B cell (primary cell): ENCODE data around the gene ZNF358. TPM values are rescaled to one million over a fixed set of nuclear protein-coding genes. Genes with fewer than 3 reads are reported as not detected.

ENCODE experiments used
- ATAC-seq: fragments of 200-7000 bp; cut with Tn5 transposase; one replicate; pipeline ENCODE4 v1.10.0; 2021; ENCODE audit warnings: low read depth, mild to moderate bottlenecking, moderate number of reproducible peaks, moderate library complexity
- CTCF ChIA-PET: fragments of 350-600 bp; sonication (Branson Sonifier 250); formaldehyde crosslinking; loops from one replicate; lab custom pipeline; 2021; ENCODE audit warnings: antibody characterized with exemption, inconsistent platforms; lab: Charles Lee
- POLR2A ChIA-PET: fragments of 350-600 bp; sonication (Branson Sonifier 250); formaldehyde crosslinking; loops from one replicate; lab custom pipeline; 2021; ENCODE audit warnings: antibody characterized with exemption; lab: Charles Lee
- DNase-seq: peaks from one replicate; pipeline ENCODE4 v3.0.0; 2013
- H2AFZ ChIP-seq: 2 replicates; pipeline ENCODE4 v1.6.1; 2012; ENCODE audit warnings: mild to moderate bottlenecking, low read depth, low read length; ENCODE audit not compliant: insufficient read depth, poor library complexity, severe bottlenecking
- H3K27ac ChIP-seq, 2 donors: 1 replicate in 1 of 2; 2 replicates in 1 of 2; pipeline ENCODE4 v1.5.1; 2012 to 2013; ENCODE audit warnings: low read length in 2 of 2, mild to moderate bottlenecking in 2 of 2, moderate library complexity in 1 of 2
- H3K27me3 ChIP-seq, 4 experiments: fragments of 200-600 bp in 1 of 4; sonication (generic) in 1 of 4; replicated peaks in 1 of 4; 1 replicate in 2 of 4; 2 replicates in 2 of 4; pipeline versions ENCODE4 v1.6.1 to v1.7.0; 2013 to 2016; ENCODE audit warnings: low read length in 3 of 4, mild to moderate bottlenecking in 2 of 4, mixed read lengths in 1 of 4, moderate library complexity in 1 of 4; ENCODE audit not compliant: insufficient read depth in 4 of 4, control insufficient read depth in 3 of 4; ENCODE audit errors: control extremely low read depth in 1 of 4
- H3K36me3 ChIP-seq, 2 experiments: replicated peaks in 1 of 2; 1 replicate in 1 of 2; 2 replicates in 1 of 2; pipeline versions ENCODE4 v1.6.1 to v1.7.1; 2013; ENCODE audit warnings: low read length in 1 of 2; ENCODE audit not compliant: insufficient read depth in 2 of 2, control insufficient read depth in 1 of 2; ENCODE audit errors: control extremely low read depth in 1 of 2, extremely low read depth in 1 of 2
- H3K4me1 ChIP-seq, 2 donors: fragments of 200-600 bp in 1 of 2; sonication (generic) in 1 of 2; 1 replicate in 1 of 2; 2 replicates in 1 of 2; pipeline versions ENCODE4 v1.5.1 to v1.6.1; 2013 to 2017; ENCODE audit warnings: low read length in 2 of 2; ENCODE audit not compliant: control insufficient read depth in 2 of 2, insufficient read depth in 2 of 2
- H3K4me2 ChIP-seq: replicated peaks from 2 replicates; pipeline ENCODE3; 2012; ENCODE audit warnings: mild to moderate bottlenecking, low read depth, low read length; ENCODE audit not compliant: poor library complexity, severe bottlenecking
- H3K4me3 ChIP-seq, 5 experiments: fragments of 200-600 bp in 1 of 5; sonication (generic) in 1 of 5; 1 replicate in 3 of 5; 2 replicates in 2 of 5; pipeline versions ENCODE4 v1.5.1 to v1.7.0; 2011 to 2016; ENCODE audit warnings: low read length in 4 of 5, mild to moderate bottlenecking in 4 of 5, low read depth in 2 of 5, control low read depth in 1 of 5, moderate library complexity in 1 of 5; ENCODE audit not compliant: insufficient read depth in 1 of 5; ENCODE audit errors: control extremely low read depth in 1 of 5, extremely low read depth in 1 of 5
- H3K79me2 ChIP-seq: fragments of 200-600 bp; sonication (generic); one replicate; pipeline ENCODE4 v1.6.0; 2016; ENCODE audit warnings: low read length; ENCODE audit not compliant: control insufficient read depth, insufficient read depth
- H3K9ac ChIP-seq: fragments of 200-600 bp; sonication (generic); 2 replicates; pipeline ENCODE4 v1.6.1; 2017; ENCODE audit warnings: mild to moderate bottlenecking, low read length, moderate library complexity
- H3K9me3 ChIP-seq, 3 donors: one replicate each; pipeline versions ENCODE4 v1.6.1 to v1.7.1; 2013; ENCODE audit warnings: low read length in 2 of 3; ENCODE audit not compliant: control insufficient read depth in 2 of 3, insufficient read depth in 1 of 3; ENCODE audit errors: control extremely low read depth in 1 of 3
- H4K20me1 ChIP-seq: 2 replicates; pipeline ENCODE4 v1.6.0; 2012; ENCODE audit warnings: mild to moderate bottlenecking, low read length; ENCODE audit not compliant: insufficient read depth, control insufficient read depth, poor library complexity, severe bottlenecking
- H3K27ac Mint-ChIP-seq: one replicate; pipeline ENCODE4 v1.8.0; 2021; ENCODE audit warnings: mixed read lengths
- H3K27me3 Mint-ChIP-seq: one replicate; pipeline ENCODE4 v1.8.0; 2021; ENCODE audit warnings: mixed read lengths
- H3K4me1 Mint-ChIP-seq: one replicate; pipeline ENCODE4 v1.8.0; 2021; ENCODE audit warnings: mixed read lengths
- H3K4me3 Mint-ChIP-seq: one replicate; pipeline ENCODE4 v1.8.0; 2021; ENCODE audit warnings: mixed read lengths
- H3K9me3 Mint-ChIP-seq: one replicate; pipeline ENCODE4 v1.8.0; 2022; ENCODE audit warnings: mixed read lengths; ENCODE audit not compliant: insufficient read depth
- EZH2 ChIP-seq: IDR thresholded peaks from 2 replicates; pipeline ENCODE4 v1.6.1; 2012; ENCODE audit warnings: borderline replicate concordance, low read depth, mild to moderate bottlenecking, moderate library complexity, low read length; ENCODE audit not compliant: insufficient read depth, poor library complexity, severe bottlenecking
- WGBS: methylation state at CpG from one replicate; pipeline ENCODE4 v1.1.5; 2013; ENCODE audit warnings: missing lambda C conversion rate; ENCODE audit not compliant: insufficient coverage; 5-methylcytosine and 5-hydroxymethylcytosine counted together
- intact Hi-C: fragments of 100-400 bp; cut with micrococcal nuclease; formaldehyde crosslinking; loops from one replicate; pipeline ENCODE4 v1.10.0; 2022
- polyA plus RNA-seq: library from polyadenylated mRNA; depleted of rRNA; stranded (reverse); fragments of >200 nt; gene quantifications from 2 replicates; pipeline ENCODE4 v1.2.3, GENCODE V29; 2012
- total RNA-seq, 2 donors: library from RNA; stranded (reverse); fragments of 120-200 nt in 1 of 2; gene quantifications; 1 replicate in 1 of 2; 2 replicates in 1 of 2; pipeline versions ENCODE4 v1.2.3 to v1.2.4, GENCODE V29; 2013 to 2022
- TF ChIP-seq, protein P1 (sequence below): fragments of 200-600 bp; IDR thresholded peaks from one replicate; pipeline ENCODE4 v1.8.0; 2022; ENCODE audit warnings: antibody characterized with exemption, mild to moderate bottlenecking

ZNF358 gene
- total and polyA plus RNA-seq, 2 donors (not counting 1 experiment from before 2014, with no cell fraction given), result 8.5 to 17.5 TPM

DNA sequence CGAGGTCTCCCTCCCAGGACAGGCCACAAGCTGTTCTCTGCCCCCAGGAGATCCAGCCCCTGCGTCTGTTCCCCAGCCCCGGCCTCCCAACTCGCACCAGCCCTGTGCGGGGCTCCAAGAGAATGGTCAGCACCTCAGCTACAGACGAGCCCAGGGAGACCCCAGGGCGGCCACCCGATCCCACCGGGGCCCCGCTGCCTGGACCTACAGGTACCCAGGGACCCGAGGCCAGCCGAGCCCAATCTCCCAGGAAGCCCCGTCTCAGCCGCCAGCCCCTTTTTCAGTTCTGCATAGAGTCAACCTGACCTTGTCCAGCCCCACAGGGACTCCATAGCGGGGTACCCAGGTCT lies 25.5 kb downstream of the ZNF358 start:
- TF ChIP-seq, protein P1, sequence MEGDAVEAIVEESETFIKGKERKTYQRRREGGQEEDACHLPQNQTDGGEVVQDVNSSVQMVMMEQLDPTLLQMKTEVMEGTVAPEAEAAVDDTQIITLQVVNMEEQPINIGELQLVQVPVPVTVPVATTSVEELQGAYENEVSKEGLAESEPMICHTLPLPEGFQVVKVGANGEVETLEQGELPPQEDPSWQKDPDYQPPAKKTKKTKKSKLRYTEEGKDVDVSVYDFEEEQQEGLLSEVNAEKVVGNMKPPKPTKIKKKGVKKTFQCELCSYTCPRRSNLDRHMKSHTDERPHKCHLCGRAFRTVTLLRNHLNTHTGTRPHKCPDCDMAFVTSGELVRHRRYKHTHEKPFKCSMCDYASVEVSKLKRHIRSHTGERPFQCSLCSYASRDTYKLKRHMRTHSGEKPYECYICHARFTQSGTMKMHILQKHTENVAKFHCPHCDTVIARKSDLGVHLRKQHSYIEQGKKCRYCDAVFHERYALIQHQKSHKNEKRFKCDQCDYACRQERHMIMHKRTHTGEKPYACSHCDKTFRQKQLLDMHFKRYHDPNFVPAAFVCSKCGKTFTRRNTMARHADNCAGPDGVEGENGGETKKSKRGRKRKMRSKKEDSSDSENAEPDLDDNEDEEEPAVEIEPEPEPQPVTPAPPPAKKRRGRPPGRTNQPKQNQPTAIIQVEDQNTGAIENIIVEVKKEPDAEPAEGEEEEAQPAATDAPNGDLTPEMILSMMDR, result no peak
- no peak for TF ChIP-seq EZH2
- DNase-seq, result no peak
- Histone ChIP-seq H3K27me3 (no peaks in the 10 kb centered on the region), H3K79me2 (peaks cover under 1% of the 10 kb centered on the region), H3K36me3 (peaks cover 5 to 47% of the 10 kb centered on the region in 2 experiments), H4K20me1 (no peaks in the 10 kb centered on the region), H2AFZ (no peak overlapping the region), H3K9me3 (no peaks in the 10 kb centered on the region), H3K4me1 (peaks cover 9 to 31% of the 10 kb centered on the region in 2 donors), H3K27ac (no peak overlapping the region), H3K4me2 (no peak overlapping the region), H3K9ac (no peak overlapping the region), H3K4me3 (no peak overlapping the region)
- H3K27me3 Mint-ChIP-seq, result no peaks in the 10 kb centered on the region
- 95% methylated on average over 15 of the region's 15 CpGs for WGBS
- no peak for ATAC-seq
- ChIA-PET POLR2A (no interaction called here), CTCF (interaction anchor here (0.7 kb wide), 1 partner anchor 260 kb away, joined by 3 read pairs; no protein-coding TSS in a partner anchor)
- peaks cover 27% of the 10 kb centered on the region for H3K4me1 Mint-ChIP-seq
- no peak overlapping the region for H3K27ac Mint-ChIP-seq
- no peaks in the 10 kb centered on the region for H3K9me3 Mint-ChIP-seq
- H3K4me3 Mint-ChIP-seq, result no peak overlapping the region
- intact Hi-C loops, result no loop called here

DNA sequence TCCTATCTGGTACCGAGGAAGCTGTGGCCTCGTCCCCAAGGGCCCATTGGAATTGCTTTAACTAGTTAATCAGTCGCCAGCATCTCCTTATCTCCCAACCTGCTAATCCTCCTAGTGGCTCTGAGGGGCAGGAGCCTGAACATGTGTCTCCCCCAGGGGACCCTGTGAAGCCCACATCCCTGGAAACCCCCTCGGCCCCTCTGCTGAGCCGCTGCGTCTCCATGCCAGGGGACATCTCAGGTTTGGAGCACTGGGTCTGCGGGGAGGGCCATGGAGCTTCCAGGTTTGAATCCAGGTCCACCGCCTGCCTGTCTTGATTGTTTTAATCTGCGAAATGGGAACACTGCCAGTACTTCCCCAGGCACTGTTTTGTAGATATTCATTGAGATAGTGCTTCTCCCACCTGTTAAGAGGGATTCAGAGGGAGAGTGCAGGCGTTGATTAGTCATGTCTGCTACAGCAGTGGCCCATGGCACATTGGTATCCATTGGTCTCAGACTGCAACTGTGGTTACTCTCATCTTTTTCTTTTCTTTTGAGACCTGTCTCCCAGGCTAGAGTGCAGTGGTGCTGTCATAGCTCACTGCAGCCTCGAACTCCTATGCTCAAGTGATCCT lies 26.0 kb downstream of the ZNF358 start:
- ATAC-seq (no peak), DNase-seq (no peak)
- no peaks in the 10 kb centered on the region for H3K27me3 ChIP-seq
- no peak overlapping the region for H3K4me3 ChIP-seq
- H3K4me3 Mint-ChIP-seq, result no peak overlapping the region
- H3K9me3 Mint-ChIP-seq, result no peaks in the 10 kb centered on the region
- H3K4me1 ChIP-seq, result peaks cover 5 to 26% of the 10 kb centered on the region in 2 donors
- H3K4me2 ChIP-seq, result no peak overlapping the region
- ChIA-PET CTCF (no interaction called here), POLR2A (no interaction called here)
- H3K27ac ChIP-seq, result no peak overlapping the region
- H3K79me2 ChIP-seq, result no peaks in the 10 kb centered on the region
- H3K4me1 Mint-ChIP-seq, result peaks cover 24% of the 10 kb centered on the region
- 98% methylated on average over 10 of the region's 11 CpGs for WGBS
- TF ChIP-seq EZH2, result no peak
- TF ChIP-seq, protein P1, result no peak
- no peaks in the 10 kb centered on the region for H3K9me3 ChIP-seq
- H3K27me3 Mint-ChIP-seq, result no peaks in the 10 kb centered on the region
- H3K9ac ChIP-seq, result no peak overlapping the region
- H3K36me3 ChIP-seq, result peaks cover 5 to 47% of the 10 kb centered on the region in 2 experiments
- intact Hi-C loops, result no loop called here
- H4K20me1 ChIP-seq, result no peaks in the 10 kb centered on the region
- no peak overlapping the region for H3K27ac Mint-ChIP-seq
- H2AFZ ChIP-seq, result no peak overlapping the region
